HG02970 (cell line): ENCODE data around the gene TMEM208.

ENCODE experiments used
- ATAC-seq: cut with Tn5 transposase; IDR thresholded peaks from one replicate; pipeline ENCODE4 v1.9.1; 2021; ENCODE audit warnings: mild to moderate bottlenecking, moderate library complexity, moderate number of reproducible peaks; ENCODE audit not compliant: unreplicated experiment, low FRiP score

Gene TMEM208

DNA sequence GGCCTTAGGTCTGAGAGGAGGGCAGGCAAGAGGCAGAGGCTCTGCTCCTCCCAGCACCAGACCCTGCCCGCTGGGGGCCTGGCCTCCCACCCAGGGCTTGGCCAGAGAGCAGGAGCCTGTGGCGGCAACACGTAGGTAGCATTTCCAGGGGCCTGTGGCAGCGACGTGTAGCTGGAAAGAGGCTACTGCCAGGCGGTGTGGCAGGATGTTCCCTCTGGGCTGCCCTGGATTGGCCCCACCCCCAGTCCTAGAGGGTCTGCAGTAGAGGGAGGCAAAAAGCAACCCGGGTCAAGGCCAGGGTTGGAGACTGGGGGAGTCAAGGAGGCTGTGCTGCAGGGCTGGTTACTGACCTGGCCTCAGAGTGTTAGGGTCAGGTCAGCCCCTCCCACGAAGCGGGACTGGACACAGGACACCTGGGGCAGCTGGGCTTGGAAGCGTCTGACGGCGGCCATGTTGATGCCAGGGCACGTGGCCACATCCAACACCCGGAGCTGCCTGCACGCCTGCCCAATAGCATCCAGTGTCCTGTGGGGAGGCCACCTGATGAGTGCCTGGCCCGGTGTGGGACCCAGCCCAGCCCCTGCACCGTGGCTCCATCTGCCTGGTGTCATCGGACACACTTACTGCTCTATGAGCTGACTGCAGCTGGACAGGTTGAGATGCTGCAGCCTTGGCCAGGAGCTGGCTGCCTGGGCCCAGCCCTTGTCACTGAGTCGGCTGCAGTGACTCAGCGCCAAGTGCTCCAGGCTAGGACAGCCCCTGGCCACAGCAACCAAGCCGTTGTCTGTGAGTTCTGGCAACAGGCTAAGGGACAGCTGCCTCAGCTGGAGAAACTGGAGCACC, 19.5 kb upstream of the TMEM208 start:
- ATAC-seq: no peak

DNA sequence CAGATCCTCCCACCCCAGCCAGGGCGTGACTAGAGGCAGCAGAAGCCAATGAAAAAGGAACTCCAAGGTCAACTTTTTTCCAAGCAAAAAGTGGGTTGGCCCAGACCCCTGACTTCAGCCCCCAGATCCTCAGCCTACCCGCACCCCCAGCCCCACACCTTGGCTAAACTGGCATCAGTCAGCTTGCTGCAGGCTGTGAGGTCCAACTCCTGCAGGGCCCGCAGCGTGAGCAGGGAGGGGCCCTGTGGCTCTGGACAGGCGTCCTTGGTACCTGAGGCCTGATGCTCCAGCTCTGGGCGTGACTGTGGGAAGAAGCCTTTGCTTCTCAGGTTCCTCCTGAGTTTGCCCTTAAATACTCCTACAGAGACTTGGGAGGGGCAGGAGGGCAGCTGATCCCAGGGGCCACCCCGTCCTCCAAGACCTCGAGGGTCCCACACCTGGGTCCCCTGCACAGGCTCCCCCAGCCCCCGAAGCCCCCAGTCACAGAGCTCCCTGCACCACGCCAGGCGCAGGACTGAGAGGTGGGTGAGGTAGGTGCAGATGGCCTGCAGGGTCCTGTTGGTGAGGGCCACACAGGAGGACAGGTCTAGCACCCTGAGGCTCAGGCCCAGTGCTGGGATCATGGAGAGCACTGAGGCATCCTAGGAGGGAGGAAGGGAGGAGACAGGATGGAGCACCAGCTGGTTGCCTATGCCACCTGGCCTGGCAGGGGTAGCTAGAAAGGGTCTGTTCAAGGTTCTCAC, 18.6 kb upstream of the TMEM208 start:
- no peak for ATAC-seq

DNA sequence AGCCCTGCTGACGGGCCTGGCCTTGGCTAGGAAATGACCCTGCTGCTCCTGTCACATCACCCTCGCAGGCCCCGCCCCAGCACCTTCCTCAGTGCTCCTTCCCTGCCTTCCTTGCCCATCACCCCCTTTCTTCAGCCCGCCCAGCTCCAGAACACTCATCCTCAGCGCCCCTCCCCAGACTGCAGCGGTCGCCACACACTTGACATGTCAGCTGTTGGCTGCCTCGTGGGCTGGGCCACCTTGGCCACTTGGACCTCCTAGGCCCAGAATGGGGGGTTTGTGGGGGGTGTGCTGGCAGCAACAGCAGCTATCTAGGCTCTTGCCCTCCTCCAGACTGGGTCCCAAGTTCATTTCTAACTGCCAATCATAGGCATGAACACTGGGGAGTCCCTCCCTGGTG, 17.4 kb upstream of the TMEM208 start:
- no peak for ATAC-seq

DNA sequence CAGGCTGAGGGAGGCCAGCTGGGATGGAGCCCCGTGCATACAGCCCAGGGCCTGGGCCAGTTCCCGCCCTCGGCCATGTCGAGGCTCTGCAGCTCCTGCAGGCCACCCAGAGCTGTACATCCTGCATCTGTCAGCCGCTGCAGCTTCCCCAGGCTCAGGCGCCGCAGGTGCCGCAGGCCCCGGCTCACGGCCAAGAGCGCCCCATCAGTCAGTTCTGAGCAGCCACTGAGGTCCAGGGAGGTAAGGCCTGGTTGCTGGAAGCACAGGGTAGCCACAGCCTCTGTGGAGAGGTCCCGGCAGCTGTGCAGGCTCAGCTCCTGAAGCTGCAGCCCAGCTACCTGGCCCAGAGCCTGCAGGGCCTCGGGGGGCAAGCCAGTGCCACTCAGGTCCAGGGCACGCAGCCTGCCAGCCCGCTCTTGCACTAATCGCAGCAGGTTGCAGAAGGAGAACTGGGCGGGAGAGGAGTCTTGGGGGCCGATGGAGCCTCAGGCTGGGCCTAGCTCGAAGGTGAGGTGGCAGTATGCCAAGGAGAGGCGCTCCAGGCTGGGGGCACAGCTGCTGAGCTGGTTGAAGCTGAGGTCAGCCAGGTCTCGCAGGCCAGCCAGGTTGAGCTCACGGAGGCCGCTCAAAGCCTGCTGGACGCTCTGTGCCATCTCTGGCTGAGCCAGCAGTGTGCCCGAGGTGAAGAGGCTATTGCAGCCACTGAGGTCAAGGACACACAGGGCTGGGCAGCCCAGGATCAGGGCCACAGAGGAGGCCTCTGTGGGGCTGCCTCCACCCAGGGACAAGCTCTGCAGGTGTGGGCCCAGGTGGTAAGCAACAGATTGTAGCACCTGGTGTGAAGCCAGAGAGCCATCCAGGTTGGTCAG, 16.6 kb upstream of the TMEM208 start:
- no peak for ATAC-seq

DNA sequence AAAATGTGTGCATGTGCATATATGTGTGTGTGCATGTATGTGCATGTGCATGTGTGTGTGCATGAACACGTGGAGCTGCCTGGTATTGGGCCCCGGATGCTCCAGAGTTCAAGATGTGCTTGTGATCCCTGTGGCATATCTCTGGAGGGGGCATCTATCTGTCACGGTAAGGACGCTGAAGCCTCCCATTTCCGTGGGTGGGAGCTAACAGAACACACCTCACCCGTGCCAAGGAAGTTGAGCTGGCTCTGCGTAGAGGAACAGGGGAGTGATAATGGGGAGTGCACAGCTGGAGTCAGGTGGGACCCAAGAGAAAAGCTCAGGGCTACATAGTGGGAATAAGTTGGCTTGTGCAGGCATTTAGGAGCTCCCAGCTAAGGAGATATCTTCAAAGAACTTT, 15.3 kb upstream of the TMEM208 start:
- ATAC-seq: no peak

DNA sequence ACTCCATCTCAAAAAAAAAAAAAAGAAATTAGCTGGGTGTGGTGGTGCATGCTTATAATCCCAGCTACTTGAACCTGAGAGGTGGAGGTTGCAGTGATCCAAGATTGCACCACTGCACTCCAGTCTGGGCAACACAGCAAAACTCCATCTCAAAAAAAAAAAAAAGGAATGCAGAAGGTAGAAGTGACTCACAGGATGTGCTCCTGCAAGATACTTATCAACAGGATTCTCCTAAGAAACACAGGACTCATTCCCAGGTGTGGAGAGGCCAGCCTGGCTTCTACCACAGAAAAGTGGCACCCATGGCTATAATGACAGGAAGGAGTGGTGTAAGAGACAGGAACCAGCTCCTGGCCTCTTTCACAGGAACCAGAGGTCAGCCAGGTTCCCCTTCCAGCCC, 14.2 kb upstream of the TMEM208 start:
- ATAC-seq: no peak

DNA sequence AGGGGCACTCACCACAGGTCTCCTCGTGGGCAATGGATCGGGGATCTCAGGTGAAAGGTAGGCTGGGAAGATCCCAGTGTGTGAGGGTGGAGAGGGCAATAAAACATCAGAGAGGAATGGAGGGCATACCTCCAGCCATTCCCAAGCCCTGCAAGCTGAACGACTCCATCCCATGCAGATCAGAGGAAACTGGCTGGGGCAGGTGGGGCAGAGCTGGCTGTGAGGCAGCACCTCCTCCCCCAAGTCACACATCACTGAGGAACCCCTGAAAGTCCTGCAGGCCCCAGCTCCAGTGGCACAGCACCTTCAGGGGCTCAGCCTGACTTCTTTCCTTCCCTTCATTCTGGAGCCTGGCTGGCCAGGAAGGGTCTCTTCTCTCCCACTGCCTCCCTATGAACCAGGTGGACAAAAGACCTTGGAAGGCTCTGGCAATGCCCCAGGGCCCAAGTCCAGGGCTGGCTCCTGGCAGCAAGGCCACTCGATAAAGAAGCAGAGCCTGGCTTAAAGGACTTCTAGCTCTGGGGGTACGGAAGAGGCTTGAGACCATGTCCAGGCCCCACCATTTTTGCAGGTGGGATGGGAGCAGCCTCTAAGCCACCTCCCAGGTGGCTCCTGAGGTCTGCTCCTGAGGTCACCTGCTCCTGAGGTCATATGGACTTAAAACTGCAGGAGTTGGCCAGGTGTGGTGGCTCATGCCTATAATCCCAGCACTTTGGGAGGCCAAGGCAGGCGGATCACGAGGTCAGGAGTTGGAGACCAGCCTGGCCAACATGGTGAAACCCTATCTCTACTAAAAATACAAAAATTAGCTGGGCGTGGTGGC, 13.5 kb upstream of the TMEM208 start:
- no peak for ATAC-seq

DNA sequence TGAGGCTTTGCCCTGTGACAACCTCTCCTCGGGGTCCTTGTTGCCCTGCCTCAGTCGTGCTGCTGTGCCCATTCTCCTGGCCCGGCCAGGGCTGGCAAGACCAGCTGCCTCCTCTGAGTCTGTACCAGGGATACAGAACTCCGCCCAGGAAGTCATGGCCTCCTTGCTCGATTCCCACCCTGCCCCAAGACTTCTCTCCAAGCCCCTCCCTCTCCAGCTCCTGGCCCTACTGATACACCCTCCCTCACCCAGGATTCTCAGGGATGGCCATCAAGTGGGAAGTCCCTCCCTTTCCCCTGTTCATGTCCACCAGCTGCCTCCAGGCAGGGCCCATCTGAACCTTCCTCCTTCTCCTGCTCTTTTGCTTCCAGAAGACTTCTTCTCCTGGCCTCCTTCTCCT, 11.2 kb upstream of the TMEM208 start:
- ATAC-seq: no peak

DNA sequence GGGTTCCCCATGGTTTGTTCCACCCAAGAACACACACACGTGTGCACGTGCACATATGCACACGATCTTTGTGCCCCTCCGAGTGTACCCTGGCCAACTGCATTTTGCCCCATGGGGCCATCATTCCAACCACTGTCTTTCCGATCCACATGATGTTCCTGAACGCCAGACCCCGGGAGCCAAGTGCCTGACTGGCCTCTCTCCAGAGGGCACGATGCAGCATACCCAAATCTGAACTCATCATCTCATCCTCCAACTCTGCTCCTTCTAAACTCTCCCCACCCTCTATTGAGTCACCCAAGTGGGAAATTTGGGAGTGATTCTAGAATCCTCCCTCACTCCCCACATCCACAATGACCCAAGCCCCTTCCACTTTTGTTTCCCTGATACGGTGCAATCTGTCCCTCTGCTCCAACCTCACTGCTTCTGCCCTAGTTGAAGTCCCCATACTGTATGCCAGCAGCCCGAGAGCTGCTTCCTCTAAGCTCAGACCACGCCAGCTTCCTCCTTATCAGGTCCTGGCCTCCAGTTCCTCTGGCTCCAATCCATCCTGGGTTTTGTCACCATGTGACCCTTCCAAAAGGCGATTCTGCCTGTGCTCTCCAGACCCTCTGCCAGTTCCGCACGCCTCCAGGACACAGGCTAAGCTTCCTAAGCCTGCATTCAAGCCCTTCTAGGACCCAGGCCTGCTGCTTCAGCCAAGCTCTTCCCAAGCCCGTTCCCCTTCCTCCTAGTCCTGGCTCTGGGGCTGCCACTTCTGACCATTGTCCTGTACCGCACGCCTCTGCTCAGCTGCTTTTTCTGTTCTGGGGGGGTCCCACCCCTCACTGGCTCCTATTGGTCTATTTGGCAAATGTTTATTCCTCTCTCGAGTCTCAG, 10.1 kb upstream of the TMEM208 start:
- no peak for ATAC-seq

DNA sequence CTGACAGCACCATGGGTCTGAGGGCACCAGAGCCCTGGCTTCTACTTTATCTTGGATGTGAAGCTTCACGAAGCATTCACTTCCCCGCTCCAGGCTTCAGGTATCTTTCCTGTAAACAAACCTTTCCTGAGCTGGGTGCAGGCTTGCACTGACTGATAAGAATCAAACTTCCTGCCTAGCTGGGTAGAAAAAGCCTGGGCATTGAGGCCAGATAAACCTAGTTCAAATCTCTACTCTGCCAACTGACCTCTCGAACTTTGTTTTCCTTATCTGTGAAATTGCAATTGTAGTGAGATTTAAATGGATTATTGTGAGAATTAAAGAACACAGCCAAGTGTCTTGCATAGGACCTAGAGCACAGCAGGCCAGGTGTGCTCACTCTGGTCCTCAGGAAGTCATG, 2.9 kb upstream of the TMEM208 start:
- ATAC-seq: no peak

DNA sequence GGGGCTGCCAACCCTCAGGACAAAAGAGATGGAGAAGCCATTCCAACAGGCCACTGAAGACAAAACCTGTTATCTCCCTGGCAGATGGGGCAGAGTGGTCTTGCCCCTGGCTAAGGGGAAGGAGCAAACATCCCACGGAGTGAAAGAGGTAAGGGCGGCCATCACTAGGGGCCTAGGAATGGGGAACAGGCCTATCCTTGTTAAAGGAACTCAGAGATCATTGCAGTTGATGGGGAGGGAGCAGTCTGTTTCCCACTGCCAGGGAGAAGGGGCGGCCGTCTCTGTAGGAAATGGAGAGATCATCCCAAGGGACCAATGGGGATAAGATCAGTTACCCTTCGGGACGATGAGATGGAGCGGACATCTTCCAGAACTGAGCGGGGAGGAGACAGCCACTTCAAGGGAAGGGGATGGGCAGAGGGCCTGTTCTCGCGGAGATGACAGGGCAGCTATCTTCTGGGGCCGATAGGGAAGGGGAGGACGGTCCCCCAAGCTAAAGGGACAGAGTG, 581 bp upstream of the TMEM208 start:
- ATAC-seq: no peak

DNA sequence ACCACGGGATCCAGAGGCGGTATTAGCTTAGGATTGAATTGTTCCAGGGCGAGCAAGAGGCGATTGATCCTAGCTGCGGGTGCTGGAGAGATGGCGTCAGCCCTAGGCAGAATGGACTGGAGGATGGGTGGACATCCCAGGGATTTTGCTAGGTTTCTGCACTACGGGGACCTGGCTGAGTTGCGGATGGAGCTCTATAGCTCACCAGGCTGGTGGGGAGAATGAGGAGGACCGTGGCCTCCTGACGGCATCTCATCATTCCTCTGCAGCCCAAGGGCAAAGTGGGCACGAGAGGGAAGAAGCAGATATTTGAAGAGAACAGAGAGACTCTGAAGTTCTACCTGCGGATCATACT, 614 bp downstream of the TMEM208 start:
- ATAC-seq: no peak

DNA sequence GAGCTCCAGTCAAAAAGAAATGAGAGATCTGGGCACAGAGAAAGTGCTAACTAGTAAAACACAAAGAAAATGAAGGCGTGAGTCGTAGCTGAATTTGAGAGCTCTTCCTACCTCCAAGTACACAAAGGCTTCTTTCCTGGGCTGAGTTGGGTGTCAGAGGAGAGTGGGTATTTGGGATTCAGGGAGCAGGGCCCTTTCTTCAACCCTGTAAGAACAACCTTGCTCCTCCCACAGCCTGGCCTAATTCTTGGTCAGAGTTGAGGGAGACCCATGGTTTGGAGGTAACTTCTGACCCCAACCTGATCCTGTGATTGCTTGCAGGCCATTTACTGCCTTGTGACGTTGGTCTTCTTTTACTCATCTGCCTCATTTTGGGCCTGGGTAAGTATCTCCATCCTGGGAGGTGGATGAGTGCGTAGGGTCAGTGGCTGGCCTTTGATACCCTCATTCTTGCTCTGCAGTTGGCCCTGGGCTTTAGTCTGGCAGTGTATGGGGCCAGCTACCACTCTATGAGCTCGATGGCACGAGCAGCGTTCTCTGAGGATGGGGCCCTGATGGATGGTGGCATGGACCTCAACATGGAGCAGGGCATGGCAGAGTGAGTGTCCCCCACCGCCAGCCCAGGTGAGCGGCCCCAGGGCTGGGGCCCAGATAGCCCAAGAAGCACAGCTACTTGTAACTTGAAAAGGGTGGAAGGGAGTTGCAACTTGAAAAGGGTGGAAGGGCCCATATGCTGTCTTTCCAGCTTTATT, 1.3 kb downstream of the TMEM208 start:
- no peak for ATAC-seq

DNA sequence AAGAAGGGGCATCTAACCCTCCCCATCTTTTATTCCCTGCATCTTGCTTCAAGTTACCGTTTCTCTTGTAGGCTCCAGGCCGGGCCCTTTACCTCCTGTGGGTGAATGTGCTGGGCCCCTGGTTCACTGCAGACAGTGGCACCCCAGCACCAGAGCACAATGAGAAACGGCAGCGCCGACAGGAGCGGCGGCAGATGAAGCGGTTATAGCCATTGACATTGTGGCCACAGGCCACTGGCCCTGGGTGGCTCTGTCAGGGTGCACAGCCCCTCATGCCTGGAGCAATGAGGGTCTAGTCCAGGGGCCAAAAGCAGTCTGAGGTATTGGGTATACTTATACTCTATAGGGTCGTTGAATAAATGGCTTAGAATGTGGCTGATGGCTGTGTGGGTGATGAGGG, 2.0 kb downstream of the TMEM208 start:
- ATAC-seq: no peak

DNA sequence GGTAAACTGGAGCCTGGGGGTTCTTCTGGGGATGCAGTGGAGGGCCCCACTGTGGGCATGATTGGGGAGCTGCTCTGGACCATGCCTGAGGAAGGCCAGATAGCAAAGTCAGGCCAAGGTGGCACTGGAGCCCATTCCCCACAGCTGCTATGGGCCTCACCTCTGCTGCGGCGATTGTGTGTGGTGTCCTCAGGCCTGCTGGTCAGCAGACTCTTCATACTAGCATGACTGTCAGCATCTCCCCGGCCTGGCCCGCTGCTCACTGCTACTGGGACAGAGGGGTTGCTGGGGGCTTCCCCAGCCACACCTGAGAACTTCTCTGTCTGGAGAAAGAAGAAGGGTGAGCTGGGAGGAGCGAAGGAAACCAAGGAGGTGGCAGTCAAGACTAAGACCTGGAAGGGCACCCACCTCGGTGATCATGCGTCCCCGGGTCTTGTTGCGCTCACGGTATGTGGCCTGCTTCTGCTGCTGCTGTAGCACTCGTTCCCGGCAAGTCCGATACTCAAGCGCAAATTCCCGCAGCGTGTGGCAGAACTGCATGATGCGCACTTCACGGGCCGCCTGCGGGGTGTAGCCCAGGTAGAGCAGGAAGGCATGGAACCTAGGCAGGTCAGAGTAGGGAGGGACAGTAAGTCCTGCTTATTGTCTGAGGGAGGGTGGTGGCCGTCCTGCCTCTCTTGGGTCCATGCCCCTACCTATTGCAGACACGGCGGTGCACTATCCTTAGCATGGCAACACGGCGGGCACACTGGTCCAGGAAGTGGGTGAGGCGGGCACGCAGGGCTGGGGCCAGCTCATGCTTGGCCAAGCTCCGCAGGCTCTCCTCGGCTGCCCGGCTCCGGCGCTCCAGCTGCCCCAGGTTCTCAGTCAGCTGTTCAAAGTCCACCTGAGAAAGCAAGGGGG, 3.2 kb downstream of the TMEM208 start:
- no peak for ATAC-seq

DNA sequence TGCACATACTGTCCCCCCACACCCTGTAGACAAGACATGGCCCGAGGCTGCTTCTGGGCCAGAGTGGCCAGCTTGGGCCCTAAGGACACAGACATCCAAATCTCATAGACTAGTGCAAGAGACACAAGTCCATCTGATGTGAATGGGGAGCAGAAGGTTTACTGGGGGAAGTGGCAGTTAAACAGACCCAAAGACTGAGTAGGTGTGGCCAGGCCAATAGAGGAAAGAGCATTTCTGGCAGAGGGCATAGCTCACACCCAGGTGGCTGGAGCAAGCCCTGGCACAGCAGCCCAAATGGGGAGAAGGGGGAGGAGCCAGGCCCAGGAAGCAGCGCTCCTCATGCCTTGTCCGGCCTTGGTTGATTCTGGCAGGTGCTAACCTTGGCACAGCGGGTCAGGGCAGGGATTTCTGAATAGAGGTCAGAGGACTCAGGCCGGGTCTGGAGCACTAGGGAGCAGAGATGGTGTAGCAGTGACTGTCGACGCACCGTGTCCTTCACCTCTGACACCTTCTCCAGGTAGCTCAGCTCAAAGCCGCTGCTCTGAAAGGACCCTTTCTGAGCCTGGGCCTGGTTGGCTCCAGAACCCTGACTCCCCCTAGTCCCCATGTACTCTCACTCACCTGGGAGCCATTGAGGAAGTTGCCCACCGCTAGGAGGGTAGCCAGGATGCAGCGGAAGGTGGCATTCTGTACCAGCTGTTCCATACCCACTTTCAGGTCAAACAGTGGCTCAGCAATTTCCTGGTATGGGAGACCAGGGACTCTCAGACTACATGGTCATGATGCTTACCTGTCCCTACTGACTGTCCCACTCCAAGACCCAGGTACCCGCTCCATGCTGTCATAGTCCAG, 4.1 kb downstream of the TMEM208 start:
- ATAC-seq: no peak

DNA sequence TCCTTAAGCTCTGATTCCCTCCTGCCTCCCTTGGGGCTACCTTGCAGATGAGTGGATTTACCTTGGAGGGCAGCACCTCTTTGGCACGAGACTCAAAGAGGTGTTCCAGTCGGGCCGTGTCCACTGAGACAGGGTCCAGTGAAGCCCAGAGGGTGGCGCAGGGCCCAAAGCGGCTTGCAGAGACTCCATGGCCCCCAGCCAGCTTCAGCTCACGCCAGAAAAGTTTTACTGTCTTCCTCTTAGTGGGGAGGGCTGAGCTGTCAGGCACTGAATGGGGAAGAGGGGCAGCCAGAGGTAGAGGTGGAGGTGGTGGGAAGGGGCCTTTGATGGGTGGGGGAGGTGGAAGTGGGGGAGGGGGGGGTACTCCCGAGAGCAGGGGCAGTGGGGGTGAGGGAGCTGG, 6.7 kb downstream of the TMEM208 start:
- no peak for ATAC-seq
